ENCODE measurements around the gene SPHKAP.

Gene SPHKAP

GRCh38 chr2:228048838-228049490 is 132.5 kb downstream of the SPHKAP start:
- no peak for TF ChIP-seq FOXP2 (optimal IDR thresholded peaks at IDR 0.05; ENCODE audit: borderline replicate concordance, extremely low read depth, extremely low read length, insufficient read depth)
- no peak for TF ChIP-seq REST (IDR thresholded peaks at IDR 0.05; ENCODE audit: insufficient read depth in 1 of 2, low read depth in 2 of 2, low read length in 2 of 2)
- TF ChIP-seq TAF1 (IDR thresholded peaks at IDR 0.05; ENCODE audit: borderline replicate concordance, insufficient read depth, low read length) = no peak
- TF ChIP-seq SIN3A (IDR thresholded peaks at IDR 0.05; ENCODE audit: borderline replicate concordance, insufficient read depth, low read length) = no peak
- no peak for TF ChIP-seq POLR2AphosphoS5 (IDR thresholded peaks at IDR 0.05; ENCODE audit: low read depth, low read length)

GRCh38 chr2:228040995-228041394 is 140.5 kb downstream of the SPHKAP start:
- TF ChIP-seq POLR2AphosphoS5 (IDR thresholded peaks at IDR 0.05; ENCODE audit: low read depth, low read length) = no peak
- no peak for TF ChIP-seq TAF1 (IDR thresholded peaks at IDR 0.05; ENCODE audit: borderline replicate concordance, insufficient read depth, low read length)
- no peak for TF ChIP-seq FOXP2 (optimal IDR thresholded peaks at IDR 0.05; ENCODE audit: borderline replicate concordance, extremely low read depth, extremely low read length, insufficient read depth)
- no peak for TF ChIP-seq REST (IDR thresholded peaks at IDR 0.05; ENCODE audit: insufficient read depth in 1 of 2, low read depth in 2 of 2, low read length in 2 of 2)
- TF ChIP-seq SIN3A (IDR thresholded peaks at IDR 0.05; ENCODE audit: borderline replicate concordance, insufficient read depth, low read length) = no peak

GRCh38 chr2:228039752-228040534 is 141.5 kb downstream of the SPHKAP start:
- TF ChIP-seq FOXP2 (optimal IDR thresholded peaks at IDR 0.05; ENCODE audit: borderline replicate concordance, extremely low read depth, extremely low read length, insufficient read depth) = no peak
- TF ChIP-seq SIN3A (IDR thresholded peaks at IDR 0.05; ENCODE audit: borderline replicate concordance, insufficient read depth, low read length) = no peak
- no peak for TF ChIP-seq POLR2AphosphoS5 (IDR thresholded peaks at IDR 0.05; ENCODE audit: low read depth, low read length)
- no peak for TF ChIP-seq REST (IDR thresholded peaks at IDR 0.05; ENCODE audit: insufficient read depth in 1 of 2, low read depth in 2 of 2, low read length in 2 of 2)
- no peak for TF ChIP-seq TAF1 (IDR thresholded peaks at IDR 0.05; ENCODE audit: borderline replicate concordance, insufficient read depth, low read length)

- TF ChIP-seq SIN3A (IDR thresholded peaks at IDR 0.05; ENCODE audit: borderline replicate concordance, insufficient read depth, low read length) (no peak), POLR2AphosphoS5 (IDR thresholded peaks at IDR 0.05; ENCODE audit: low read depth, low read length) (no peak), FOXP2 (optimal IDR thresholded peaks at IDR 0.05; ENCODE audit: borderline replicate concordance, extremely low read depth, extremely low read length, insufficient read depth) (no peak), TAF1 (IDR thresholded peaks at IDR 0.05; ENCODE audit: borderline replicate concordance, insufficient read depth, low read length) (no peak), REST (IDR thresholded peaks at IDR 0.05; ENCODE audit: insufficient read depth in 1 of 2, low read depth in 2 of 2, low read length in 2 of 2) (no peak)
These were observed 142.5 kb downstream of the SPHKAP start for GRCh38 chr2:228038967-228039366.

Measured in PFSK-1 (cell line).